ENCODE data around the gene JAK3.
A peak's percentile ranks its signal among the peaks of the same experiment; 100 is the strongest.

DNA sequence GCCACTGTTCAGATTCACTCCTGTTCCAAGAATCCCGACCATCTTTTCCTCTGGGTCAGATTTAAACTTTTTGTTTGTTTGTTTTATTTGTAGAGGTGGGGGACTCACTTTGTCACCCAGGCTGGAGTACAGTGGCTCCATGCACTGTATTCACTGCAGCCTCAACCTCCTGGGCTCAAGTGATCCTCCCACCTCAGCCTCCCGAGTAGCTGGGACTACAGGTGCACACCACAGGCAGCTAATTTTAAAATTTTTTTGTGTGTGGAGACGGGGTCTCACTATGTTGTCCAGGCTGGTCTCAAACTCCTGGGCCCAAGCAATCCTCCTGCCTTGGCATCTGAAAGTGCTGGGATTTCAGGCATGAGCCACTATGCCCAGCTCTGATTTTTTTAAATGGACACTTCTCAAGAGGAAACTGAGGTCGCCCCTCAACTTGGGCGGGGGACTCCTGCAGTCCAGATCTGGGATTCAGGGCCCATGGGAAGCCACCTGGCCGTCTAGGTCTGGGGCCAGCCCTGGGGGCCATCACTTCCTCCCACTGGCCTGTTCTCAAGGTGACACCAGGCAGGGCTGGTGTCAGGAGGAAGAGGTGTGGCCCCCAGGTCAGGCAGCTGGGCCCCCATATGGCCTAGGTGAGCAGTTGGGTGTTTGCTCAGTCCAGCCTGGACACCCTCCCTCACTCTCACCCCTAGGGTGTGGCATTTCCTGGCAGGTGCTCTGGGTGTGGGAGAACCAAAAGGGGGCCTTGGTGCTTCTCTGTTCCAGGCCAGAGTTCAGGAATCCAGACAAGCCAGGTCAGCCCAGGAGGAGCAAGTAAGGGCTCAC is 51.6 kb downstream of the JAK3 start:
- TF ChIP-seq EP300 (IDR thresholded peaks at IDR 0.05; ENCODE audit: borderline replicate concordance), result peak; percentile 80; the same call in 1 of the 2 replicates
- TF ChIP-seq, protein P1, sequence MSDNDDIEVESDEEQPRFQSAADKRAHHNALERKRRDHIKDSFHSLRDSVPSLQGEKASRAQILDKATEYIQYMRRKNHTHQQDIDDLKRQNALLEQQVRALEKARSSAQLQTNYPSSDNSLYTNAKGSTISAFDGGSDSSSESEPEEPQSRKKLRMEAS (IDR thresholded peaks at IDR 0.05), result peak; percentile 70; the same call in 1 of the 2 replicates
- no peak; the same call in 1 of the 2 replicates for TF ChIP-seq RAD21 (IDR thresholded peaks at IDR 0.05; ENCODE audit: low read depth)
- TF ChIP-seq FOXM1 (IDR thresholded peaks at IDR 0.05; ENCODE audit: borderline replicate concordance, low read depth), result peak; percentile 71
